ENCODE results near the gene EOLA1.
"Not testable (repeated sequence)": the region's sequence is repeated elsewhere in the genome, so short reads cannot be mapped to it uniquely, and the experiment has no call there.

The EOLA1 gene

DNA sequence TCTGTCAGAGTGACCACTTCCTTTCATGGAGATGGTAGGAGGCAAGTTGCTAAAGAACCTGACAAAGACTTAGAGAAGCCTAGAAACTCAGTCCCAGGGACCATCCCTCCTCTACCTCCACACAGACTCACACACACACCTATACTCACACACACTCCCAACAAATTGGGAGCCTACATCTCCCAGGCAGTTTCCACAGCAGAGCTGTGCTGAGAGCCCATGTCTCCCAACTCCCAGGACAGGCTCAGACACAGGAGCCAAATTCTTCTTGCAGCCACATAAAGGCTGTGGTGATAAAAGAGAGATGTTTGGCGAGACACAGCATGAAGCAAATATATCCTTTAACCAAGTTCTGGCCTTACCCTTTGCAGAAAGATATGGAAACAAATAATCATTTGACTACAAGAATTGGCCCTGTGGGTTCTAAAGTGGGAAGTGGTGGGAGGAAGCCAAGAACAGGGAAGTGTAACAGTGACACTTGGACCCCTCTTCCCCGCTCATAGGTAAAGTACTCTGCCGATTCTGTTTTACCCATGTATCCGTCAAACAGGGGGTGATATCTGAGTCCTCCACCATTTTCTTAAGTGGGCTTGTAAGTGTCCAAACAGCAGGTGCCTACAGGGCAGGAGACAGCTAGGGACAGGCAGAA, 24.7 kb upstream of the EOLA1 start:
- no peak overlapping the region for H3K4me3 ChIP-seq (ENCODE audit: low read depth, low read length)
- TF ChIP-seq, protein P1, sequence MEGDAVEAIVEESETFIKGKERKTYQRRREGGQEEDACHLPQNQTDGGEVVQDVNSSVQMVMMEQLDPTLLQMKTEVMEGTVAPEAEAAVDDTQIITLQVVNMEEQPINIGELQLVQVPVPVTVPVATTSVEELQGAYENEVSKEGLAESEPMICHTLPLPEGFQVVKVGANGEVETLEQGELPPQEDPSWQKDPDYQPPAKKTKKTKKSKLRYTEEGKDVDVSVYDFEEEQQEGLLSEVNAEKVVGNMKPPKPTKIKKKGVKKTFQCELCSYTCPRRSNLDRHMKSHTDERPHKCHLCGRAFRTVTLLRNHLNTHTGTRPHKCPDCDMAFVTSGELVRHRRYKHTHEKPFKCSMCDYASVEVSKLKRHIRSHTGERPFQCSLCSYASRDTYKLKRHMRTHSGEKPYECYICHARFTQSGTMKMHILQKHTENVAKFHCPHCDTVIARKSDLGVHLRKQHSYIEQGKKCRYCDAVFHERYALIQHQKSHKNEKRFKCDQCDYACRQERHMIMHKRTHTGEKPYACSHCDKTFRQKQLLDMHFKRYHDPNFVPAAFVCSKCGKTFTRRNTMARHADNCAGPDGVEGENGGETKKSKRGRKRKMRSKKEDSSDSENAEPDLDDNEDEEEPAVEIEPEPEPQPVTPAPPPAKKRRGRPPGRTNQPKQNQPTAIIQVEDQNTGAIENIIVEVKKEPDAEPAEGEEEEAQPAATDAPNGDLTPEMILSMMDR (IDR thresholded peaks at IDR 0.05; ENCODE audit: borderline replicate concordance, insufficient read depth, low read depth, low read length), result no peak

DNA sequence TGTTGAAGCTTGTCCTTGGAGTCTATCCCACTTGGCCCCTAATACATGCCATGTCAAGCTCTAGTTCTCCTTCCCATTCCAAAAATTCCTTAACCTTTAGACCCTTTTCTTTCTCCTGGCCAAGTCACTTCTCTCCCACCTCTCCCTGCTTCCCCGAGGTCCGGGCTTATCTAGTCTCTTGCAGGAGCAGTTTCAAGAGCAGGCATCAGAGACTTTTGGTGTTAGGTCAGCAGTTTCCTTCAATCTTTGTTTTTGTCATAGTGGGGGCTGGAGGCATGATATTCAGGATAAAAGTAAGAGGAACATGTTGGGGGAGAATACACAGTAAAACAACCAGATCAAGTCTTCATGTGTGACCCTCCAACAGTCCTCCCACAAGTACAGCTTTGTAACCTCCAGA, 24.2 kb upstream of the EOLA1 start:
- no peak overlapping the region for H3K4me3 ChIP-seq (ENCODE audit: low read depth, low read length)
- TF ChIP-seq, protein P1 (IDR thresholded peaks at IDR 0.05; ENCODE audit: borderline replicate concordance, insufficient read depth, low read depth, low read length), result no peak

DNA sequence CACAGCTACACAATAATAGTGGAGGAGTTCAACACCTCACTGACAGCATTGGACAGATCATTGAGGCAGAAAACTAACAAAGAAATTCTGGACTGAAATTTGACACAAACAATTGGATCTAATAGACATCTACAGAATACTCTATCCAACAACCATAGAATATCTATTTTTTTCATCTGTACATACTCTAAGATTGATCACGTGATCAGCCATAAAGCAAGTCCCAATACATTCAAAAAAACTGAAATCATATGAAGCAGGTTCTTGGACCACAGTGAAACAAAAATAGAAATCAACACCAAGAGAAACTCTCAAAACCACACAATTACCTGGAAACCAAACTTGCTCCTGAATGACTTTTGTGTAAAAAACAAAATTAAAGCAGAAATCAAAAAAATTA, 23.5 kb upstream of the EOLA1 start:
- H3K4me3 ChIP-seq (ENCODE audit: low read depth, low read length), result no peak overlapping the region
- TF ChIP-seq, protein P1 (IDR thresholded peaks at IDR 0.05; ENCODE audit: borderline replicate concordance, insufficient read depth, low read depth, low read length), result no peak

DNA sequence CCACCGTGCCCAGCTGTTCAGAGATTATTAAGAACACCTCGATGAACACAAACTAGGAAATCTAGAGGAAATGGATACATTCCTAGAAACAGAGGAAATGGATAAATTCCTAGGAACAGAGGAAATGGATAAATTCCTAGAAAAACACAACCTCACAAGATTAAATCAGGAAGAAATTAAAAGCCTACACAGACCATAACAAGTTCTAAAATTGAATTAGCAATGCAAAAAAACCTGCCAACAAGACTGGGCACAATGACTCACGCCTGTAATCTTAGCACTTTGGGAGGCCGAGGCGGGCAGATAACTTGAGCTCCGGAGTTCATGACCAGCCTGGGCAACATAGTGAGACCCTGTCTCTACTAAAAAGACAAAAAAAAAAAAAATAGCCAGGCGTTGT, 22.6 kb upstream of the EOLA1 start:
- TF ChIP-seq, protein P1 (IDR thresholded peaks at IDR 0.05; ENCODE audit: borderline replicate concordance, insufficient read depth, low read depth, low read length), result no peak
- H3K4me3 ChIP-seq (ENCODE audit: low read depth, low read length), result no peak overlapping the region

DNA sequence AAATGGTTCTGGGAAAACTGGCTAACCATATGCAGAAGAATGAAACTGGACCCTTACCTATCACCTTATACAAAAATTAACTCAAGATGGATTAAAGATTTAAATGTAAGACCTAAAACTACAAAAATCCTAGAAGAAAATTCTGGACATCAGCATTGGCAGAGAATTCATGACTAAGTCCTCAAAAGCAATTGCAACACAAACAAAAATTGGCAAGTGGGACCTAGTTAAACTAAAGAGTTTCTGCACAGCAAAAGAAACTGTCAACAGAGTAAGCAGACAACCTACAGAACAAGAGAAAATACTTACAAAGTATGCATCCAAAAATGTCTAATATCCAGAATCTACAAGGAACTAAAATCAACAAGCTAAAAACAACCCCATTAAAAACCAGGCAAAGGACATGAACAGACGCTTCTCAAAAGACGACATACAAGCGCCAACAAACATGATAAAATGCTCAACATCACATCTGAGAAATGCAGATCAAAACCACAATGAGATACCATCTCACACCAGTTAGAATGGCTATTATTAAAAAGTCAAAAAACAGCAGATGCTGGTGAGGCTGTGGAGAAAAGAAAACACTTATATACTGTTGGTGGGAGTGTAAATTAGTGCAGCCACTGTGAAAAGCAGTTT, 20.1 kb upstream of the EOLA1 start:
- H3K4me3 ChIP-seq (ENCODE audit: low read depth, low read length), result not testable (repeated sequence)

DNA sequence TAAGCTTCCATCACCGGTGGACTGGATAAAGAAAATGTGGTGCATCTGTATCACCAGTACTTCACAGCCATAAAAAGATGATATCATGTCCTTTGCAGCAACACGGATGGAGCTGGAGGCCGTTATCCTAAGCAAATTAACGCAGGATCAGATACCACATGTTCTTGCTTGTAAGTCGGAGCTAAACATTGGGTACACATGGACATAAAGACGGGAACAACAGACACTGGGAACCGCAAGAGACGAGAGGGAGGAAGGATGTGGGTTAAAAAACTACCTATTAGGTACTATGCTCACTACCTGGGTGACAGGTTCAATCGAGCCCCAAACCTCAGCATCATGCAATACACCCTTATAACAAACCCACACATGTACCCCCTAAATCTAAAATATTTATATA, 19.4 kb upstream of the EOLA1 start:
- TF ChIP-seq, protein P1 (IDR thresholded peaks at IDR 0.05; ENCODE audit: borderline replicate concordance, insufficient read depth, low read depth, low read length), result no peak
- H3K4me3 ChIP-seq (ENCODE audit: low read depth, low read length), result no peak overlapping the region

DNA sequence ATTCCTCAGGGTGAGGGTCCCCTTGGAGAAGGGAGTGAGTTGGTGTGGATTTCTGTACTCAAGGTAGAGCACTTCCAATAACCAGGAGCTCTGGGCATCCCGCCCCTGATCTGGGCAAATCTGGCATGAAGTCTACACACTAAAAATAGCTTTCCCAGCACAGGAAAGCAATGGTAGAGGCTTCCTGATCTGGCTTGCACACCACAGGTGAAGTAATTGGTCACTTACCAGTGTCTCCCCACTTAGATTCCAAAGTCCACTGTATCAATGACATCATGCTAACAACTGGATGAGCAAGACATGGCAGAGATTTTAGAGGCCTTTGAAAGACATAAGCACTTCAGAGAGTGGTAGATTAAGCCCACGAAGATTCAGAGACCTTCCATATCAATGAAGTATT, 17.9 kb upstream of the EOLA1 start:
- TF ChIP-seq, protein P1 (IDR thresholded peaks at IDR 0.05; ENCODE audit: borderline replicate concordance, insufficient read depth, low read depth, low read length), result no peak

DNA sequence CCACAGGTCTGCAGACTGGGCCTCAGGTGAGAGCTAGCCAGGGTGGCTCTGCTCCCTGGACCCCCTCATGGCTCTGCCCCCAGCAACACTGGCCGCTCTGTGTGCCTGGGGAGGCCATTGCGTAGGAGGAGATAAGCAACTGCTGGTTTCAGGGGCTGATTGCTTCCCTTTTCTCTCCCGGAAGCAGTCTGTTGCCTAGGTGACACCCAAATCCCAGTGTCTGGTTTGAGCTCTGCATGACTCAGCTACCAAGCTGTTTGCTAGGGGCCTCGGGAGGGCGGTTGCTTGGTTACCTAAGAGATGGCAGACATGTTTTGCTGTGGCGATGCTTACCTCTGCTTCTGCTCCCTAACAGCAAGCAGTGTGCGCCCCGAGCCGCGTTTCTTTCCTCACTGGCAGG, 15.4 kb upstream of the EOLA1 start:
- H3K4me3 ChIP-seq (ENCODE audit: low read depth, low read length), result not testable (repeated sequence)

More for the DNA sequence above, 17.9 kb upstream of the EOLA1 start:
- H3K4me3 ChIP-seq (ENCODE audit: low read depth, low read length), result no peak overlapping the region

DNA sequence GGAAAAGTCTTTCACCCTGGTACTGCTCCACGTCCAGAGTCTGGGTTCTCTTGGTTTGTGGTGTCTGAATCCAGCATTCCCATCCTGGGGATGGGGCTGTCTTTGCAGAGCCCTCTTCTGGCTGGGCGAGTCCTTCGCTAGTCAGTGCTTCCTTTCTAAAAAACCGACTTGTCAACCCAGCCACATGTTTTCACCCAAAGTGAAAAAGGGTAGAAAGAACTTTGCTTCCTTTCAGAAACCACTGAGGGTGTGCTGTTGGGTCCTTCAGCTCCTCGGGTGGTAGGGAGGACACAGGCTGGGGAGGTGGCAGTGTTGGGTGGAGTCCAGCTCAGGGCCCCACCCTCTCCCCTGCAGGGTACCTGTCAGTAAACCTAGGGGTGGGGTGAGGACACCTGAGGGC, 14.9 kb upstream of the EOLA1 start:
- H3K4me3 ChIP-seq (ENCODE audit: low read depth, low read length), result not testable (repeated sequence)

DNA sequence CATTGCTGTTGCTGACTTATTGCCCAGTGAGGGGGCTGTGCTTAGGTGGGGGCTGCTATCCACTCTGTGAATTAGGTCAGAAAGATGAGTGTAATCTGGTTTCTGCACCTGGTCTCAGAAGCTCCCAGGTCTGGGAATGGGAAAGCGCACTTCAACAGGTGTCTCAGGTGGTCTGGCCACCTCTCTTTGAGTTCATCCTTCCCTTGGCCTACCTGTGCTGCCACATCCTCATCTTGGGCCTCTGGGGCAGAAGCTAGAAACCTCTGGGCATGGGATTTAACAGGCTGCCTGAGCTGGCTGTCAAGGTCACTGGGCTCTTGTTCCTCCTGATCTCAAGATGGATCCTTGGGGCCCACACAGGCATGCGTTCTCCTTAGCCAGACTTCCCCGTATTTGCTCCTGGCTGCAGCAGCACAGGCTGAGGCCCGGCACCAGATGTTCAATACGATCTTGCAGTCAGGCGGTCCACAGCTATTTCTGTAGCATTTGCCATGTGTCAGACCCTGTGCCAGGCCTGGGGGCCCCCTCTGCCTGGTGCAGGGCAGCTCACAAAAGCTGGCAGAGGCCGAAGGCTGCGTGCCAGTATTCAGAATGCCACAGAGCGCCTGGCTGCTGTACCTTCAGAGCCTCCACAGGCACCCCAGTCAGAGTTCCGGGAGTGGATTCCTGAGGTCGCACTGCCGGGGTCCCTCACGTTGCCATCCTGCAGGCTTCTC, 14.3 kb upstream of the EOLA1 start:
- not testable (repeated sequence) for H3K4me3 ChIP-seq (ENCODE audit: low read depth, low read length)
